Natural killer cell (primary cell): ENCODE measurements around the gene CSNK1G3. TPM values are rescaled to one million over a fixed set of nuclear protein-coding genes. Genes with fewer than 3 reads are reported as not detected.
A peak's percentile ranks its signal among the peaks of the same experiment; 100 is the strongest.

Source experiments
- ATAC-seq, 3 donors: fragments of 150-1000 bp in 2 of 3; fragments of 200-7000 bp in 1 of 3; cut with Tn5 transposase; 1 replicate in 1 of 3; 2 replicates in 2 of 3; pipeline ENCODE4 v1.10.0; 2021; ENCODE audit warnings: mild to moderate bottlenecking in 2 of 3, moderate library complexity in 2 of 3
- DNase-seq, 2 donors: peaks; one replicate each; pipeline versions ENCODE4 v3.0.0 to v3.0.0-alpha.2; 2013 to 2021; ENCODE audit warnings: mixed read lengths in 1 of 2
- H3K27ac ChIP-seq: one replicate; pipeline ENCODE4 v1.5.1; 2013; ENCODE audit warnings: mild to moderate bottlenecking, low read length
- H3K27me3 ChIP-seq: one replicate; pipeline ENCODE4 v1.6.1; 2013; ENCODE audit warnings: low read length; ENCODE audit not compliant: control insufficient read depth, insufficient read depth
- H3K36me3 ChIP-seq: one replicate; pipeline ENCODE4 v1.6.1; 2013; ENCODE audit warnings: low read length; ENCODE audit not compliant: control insufficient read depth, insufficient read depth
- H3K4me1 ChIP-seq: one replicate; pipeline ENCODE4 v1.6.1; 2013; ENCODE audit warnings: low read length; ENCODE audit not compliant: control insufficient read depth, insufficient read depth
- H3K4me3 ChIP-seq: one replicate; pipeline ENCODE4 v1.5.1; 2013; ENCODE audit warnings: low read length
- H3K9me3 ChIP-seq: one replicate; pipeline ENCODE4 v1.6.1; 2013; ENCODE audit warnings: low read length; ENCODE audit not compliant: control insufficient read depth, insufficient read depth
- H3K27ac Mint-ChIP-seq, 2 donors: one replicate each; pipeline ENCODE4 v1.8.0; 2022; ENCODE audit warnings: mild to moderate bottlenecking in 2 of 2, mixed read lengths in 2 of 2, moderate library complexity in 1 of 2
- H3K27me3 Mint-ChIP-seq, 2 donors: one replicate each; pipeline ENCODE4 v1.8.0; 2022; ENCODE audit warnings: low read depth in 2 of 2, mixed read lengths in 2 of 2
- H3K36me3 Mint-ChIP-seq: one replicate; pipeline ENCODE4 v1.8.0; 2022; ENCODE audit warnings: mixed read lengths
- H3K4me1 Mint-ChIP-seq, 2 donors: one replicate each; pipeline ENCODE4 v1.8.0; 2022; ENCODE audit warnings: mixed read lengths in 2 of 2
- H3K4me3 Mint-ChIP-seq: one replicate; pipeline ENCODE4 v1.8.0; 2022; ENCODE audit warnings: mild to moderate bottlenecking, moderate library complexity, mixed read lengths
- H3K9me3 Mint-ChIP-seq, 2 donors: one replicate each; pipeline ENCODE4 v1.8.0; 2022; ENCODE audit warnings: mixed read lengths in 2 of 2
- WGBS: methylation state at CpG from one replicate; pipeline ENCODE4 v1.1.7; 2013; ENCODE audit warnings: missing lambda C conversion rate; ENCODE audit not compliant: insufficient coverage; 5-methylcytosine and 5-hydroxymethylcytosine counted together
- intact Hi-C: fragments of 100-400 bp; cut with micrococcal nuclease; formaldehyde crosslinking; loops from one replicate; pipeline ENCODE4 v1.14.2; 2022
- total RNA-seq, 4 donors: library from RNA; stranded (reverse); fragments of 120-200 nt in 1 of 4; gene quantifications; one replicate each; pipeline versions ENCODE4 v1.2.3 to v1.2.4, GENCODE V29; 2013 to 2022
- TF ChIP-seq, protein P1 (sequence below): fragments of 200-600 bp; IDR thresholded peaks from one replicate; pipeline ENCODE4 v1.8.0; 2022; ENCODE audit warnings: antibody characterized with exemption

CSNK1G3 gene
- total RNA-seq, 3 donors from 2014 or later (not counting 1 experiment from before 2014, with no cell fraction given) = 96.7 to 111 (median 101) TPM

DNA sequence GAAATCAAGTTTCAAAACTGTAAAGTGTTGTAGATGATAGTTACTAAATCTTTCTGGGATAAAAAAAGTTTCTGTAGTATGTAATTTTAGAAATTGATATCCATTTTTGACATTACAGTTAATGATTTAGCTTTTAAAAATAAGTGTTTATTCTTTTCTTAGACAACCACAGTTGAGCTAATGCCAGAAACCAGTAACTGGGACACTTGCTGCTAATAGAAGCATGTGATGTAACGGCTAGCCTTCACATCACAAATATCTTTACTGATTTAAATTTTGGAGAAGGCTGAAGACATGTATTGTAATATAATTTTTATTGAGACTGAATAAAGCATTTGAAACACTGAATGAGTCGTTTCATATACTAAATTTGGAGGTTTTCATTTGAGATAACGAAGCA is 18.8 kb downstream of the CSNK1G3 start:
- no peak for DNase-seq
- intact Hi-C loops = no loop called here

DNA sequence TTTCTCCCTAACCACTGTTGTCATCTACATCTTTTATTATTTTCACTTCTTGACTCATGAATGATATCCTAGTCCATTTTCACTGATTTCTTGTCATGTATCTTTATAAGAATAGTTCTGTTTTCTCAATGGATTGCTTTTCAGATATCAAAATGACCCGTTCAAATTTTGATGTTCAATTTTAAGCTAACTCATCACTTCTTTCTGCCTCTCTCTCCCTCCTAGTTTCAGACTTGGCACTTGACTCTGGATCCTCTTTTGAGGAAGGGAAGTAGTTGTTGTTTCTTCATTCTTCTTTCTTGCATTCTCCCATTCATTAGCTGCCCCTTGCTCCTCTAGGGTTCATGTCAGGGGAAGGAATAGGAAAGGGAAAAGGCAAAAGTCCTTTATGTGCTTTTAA is 23.7 kb downstream of the CSNK1G3 start:
- intact Hi-C loops = no loop called here
- ATAC-seq (no peak), DNase-seq (no peak)
- no peak overlapping the region for H3K4me3 ChIP-seq
- 100% methylated on average over 1 of the region's 1 CpG for WGBS
- no peaks in the 10 kb centered on the region for H3K36me3 ChIP-seq
- Mint-ChIP-seq H3K27me3 (no peaks in the 10 kb centered on the region), H3K36me3 (no peaks in the 10 kb centered on the region), H3K4me3 (no peak overlapping the region), H3K4me1 (peaks cover 49 to 53% of the 10 kb centered on the region in 2 donors), H3K27ac (peak overlapping the region in 1 of 2 donors; percentile 6), H3K9me3 (no peaks in the 10 kb centered on the region)
- H3K4me1 ChIP-seq = peaks cover 7% of the 10 kb centered on the region
- TF ChIP-seq, protein P1, sequence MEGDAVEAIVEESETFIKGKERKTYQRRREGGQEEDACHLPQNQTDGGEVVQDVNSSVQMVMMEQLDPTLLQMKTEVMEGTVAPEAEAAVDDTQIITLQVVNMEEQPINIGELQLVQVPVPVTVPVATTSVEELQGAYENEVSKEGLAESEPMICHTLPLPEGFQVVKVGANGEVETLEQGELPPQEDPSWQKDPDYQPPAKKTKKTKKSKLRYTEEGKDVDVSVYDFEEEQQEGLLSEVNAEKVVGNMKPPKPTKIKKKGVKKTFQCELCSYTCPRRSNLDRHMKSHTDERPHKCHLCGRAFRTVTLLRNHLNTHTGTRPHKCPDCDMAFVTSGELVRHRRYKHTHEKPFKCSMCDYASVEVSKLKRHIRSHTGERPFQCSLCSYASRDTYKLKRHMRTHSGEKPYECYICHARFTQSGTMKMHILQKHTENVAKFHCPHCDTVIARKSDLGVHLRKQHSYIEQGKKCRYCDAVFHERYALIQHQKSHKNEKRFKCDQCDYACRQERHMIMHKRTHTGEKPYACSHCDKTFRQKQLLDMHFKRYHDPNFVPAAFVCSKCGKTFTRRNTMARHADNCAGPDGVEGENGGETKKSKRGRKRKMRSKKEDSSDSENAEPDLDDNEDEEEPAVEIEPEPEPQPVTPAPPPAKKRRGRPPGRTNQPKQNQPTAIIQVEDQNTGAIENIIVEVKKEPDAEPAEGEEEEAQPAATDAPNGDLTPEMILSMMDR = no peak
- no peaks in the 10 kb centered on the region for H3K9me3 ChIP-seq
- H3K27ac ChIP-seq = no peak overlapping the region
- no peaks in the 10 kb centered on the region for H3K27me3 ChIP-seq

More for the DNA sequence above, 18.8 kb downstream of the CSNK1G3 start:
- Mint-ChIP-seq H3K27ac (peak overlapping the region in 1 of 2 donors; percentile 46), H3K9me3 (no peaks in the 10 kb centered on the region), H3K4me3 (no peak overlapping the region), H3K4me1 (peaks cover 42 to 56% of the 10 kb centered on the region in 2 donors), H3K27me3 (no peaks in the 10 kb centered on the region), H3K36me3 (no peaks in the 10 kb centered on the region)
- WGBS = no CpG with 5 or more reads among the region's 3 CpGs
- no peaks in the 10 kb centered on the region for H3K36me3 ChIP-seq
- no peak overlapping the region for H3K27ac ChIP-seq
- H3K4me3 ChIP-seq = no peak overlapping the region
- ATAC-seq = no peak
- H3K4me1 ChIP-seq = no peaks in the 10 kb centered on the region
- TF ChIP-seq, protein P1 = no peak
- no peaks in the 10 kb centered on the region for H3K27me3 ChIP-seq
- no peaks in the 10 kb centered on the region for H3K9me3 ChIP-seq

DNA sequence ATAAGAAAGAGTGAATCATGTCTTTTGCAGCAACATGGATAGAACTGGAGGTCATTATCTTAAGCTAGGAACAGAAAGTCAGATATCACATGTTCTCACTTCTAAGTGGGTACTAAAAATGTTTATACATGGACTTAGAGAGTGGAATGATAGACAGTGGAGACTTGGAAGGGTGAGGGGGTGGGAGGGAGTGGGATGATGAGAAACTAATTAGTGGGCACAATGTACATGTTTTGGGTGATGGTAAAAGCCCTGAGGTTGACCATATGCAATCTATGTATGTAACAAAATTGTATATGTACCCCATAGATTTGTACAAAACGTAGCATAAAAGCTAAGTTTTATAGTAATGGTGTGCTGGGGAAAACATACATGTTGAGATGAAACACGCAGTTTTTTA is 25.3 kb downstream of the CSNK1G3 start:
- no peaks in the 10 kb centered on the region for H3K36me3 ChIP-seq
- no peak overlapping the region for H3K4me3 ChIP-seq
- H3K9me3 ChIP-seq = no peaks in the 10 kb centered on the region
- no peak overlapping the region for H3K4me3 Mint-ChIP-seq
- no peaks in the 10 kb centered on the region for H3K27me3 Mint-ChIP-seq
- WGBS = 94% methylated on average over 2 of the region's 2 CpGs
- TF ChIP-seq, protein P1 = no peak
- H3K27ac ChIP-seq = no peak overlapping the region
- H3K36me3 Mint-ChIP-seq = no peaks in the 10 kb centered on the region
- H3K4me1 Mint-ChIP-seq = peaks cover 62 to 64% of the 10 kb centered on the region in 2 donors
- no peak for ATAC-seq
- peaks cover 8% of the 10 kb centered on the region for H3K4me1 ChIP-seq
- no peak overlapping the region for H3K27ac Mint-ChIP-seq
- H3K9me3 Mint-ChIP-seq = no peaks in the 10 kb centered on the region
- intact Hi-C loops = no loop called here
- no peak for DNase-seq
- no peaks in the 10 kb centered on the region for H3K27me3 ChIP-seq

- intact Hi-C loops = no loop called here
- H3K27me3 Mint-ChIP-seq = no peaks in the 10 kb centered on the region
- ATAC-seq = no peak
- Histone ChIP-seq H3K27me3 (no peaks in the 10 kb centered on the region), H3K4me3 (no peak overlapping the region), H3K27ac (no peak overlapping the region), H3K36me3 (no peaks in the 10 kb centered on the region), H3K4me1 (peaks cover 8% of the 10 kb centered on the region), H3K9me3 (no peaks in the 10 kb centered on the region)
- WGBS = no CpG with 5 or more reads among the region's 2 CpGs
- no peaks in the 10 kb centered on the region for H3K9me3 Mint-ChIP-seq
- no peak for DNase-seq
- TF ChIP-seq, protein P1 = no peak
- H3K36me3 Mint-ChIP-seq = no peaks in the 10 kb centered on the region
- peaks cover 67 to 68% of the 10 kb centered on the region in 2 donors for H3K4me1 Mint-ChIP-seq
- peak overlapping the region; percentile 10 to 39 for H3K27ac Mint-ChIP-seq
- no peak overlapping the region for H3K4me3 Mint-ChIP-seq
Measured at GRCh38 chr5:123537845-123538244, 25.9 kb downstream of the CSNK1G3 start.
